Measurements from ENCODE around the gene WDR26.
A peak's percentile ranks its signal among the peaks of the same experiment; 100 is the strongest.

Gene WDR26

DNA sequence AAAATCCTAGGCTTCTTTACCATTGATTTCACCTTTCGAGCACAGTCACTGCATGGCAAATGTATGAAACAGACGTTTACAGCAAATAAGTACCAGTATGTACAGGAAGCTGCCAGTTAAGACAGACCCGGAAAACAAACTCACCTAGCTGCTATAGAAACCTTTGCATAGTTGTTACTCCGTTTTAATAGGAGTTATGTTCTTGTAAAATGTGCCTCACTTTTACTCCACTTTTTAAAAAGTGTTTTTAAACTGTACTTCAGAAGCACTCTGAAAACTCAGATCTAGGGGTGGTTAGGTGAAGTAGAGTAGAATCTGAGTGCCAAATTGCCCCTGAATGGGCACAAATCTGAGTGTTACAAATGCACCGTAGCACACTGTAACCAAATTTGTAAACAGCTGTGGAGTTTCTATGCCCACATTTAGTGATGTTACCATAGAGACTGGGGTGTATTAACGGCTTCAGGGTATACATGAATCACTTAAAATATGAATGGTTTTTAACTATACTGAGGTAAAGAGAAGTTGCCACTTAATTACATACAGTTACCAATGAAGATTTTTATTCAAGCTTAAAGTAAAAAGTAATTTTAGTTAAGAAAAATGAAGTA lies 47.2 kb downstream of the WDR26 start:
- Mint-ChIP-seq H3K36me3 (peaks cover 26% of the 10 kb centered on the region), H3K4me3 (peak overlapping the region; percentile 33), H3K27ac (peak overlapping the region; percentile 65), H3K27me3 (no peaks in the 10 kb centered on the region), H3K4me1 (peaks cover 47% of the 10 kb centered on the region), H3K9me3 (no peaks in the 10 kb centered on the region)

GRCh38 chr1:224383218-224383617 lies 51.4 kb downstream of the WDR26 start:
- Mint-ChIP-seq H3K36me3 (peaks cover 18% of the 10 kb centered on the region), H3K4me3 (no peak overlapping the region), H3K4me1 (peaks cover 79% of the 10 kb centered on the region), H3K9me3 (no peaks in the 10 kb centered on the region), H3K27me3 (no peaks in the 10 kb centered on the region), H3K27ac (peak overlapping the region; percentile 35)

DNA sequence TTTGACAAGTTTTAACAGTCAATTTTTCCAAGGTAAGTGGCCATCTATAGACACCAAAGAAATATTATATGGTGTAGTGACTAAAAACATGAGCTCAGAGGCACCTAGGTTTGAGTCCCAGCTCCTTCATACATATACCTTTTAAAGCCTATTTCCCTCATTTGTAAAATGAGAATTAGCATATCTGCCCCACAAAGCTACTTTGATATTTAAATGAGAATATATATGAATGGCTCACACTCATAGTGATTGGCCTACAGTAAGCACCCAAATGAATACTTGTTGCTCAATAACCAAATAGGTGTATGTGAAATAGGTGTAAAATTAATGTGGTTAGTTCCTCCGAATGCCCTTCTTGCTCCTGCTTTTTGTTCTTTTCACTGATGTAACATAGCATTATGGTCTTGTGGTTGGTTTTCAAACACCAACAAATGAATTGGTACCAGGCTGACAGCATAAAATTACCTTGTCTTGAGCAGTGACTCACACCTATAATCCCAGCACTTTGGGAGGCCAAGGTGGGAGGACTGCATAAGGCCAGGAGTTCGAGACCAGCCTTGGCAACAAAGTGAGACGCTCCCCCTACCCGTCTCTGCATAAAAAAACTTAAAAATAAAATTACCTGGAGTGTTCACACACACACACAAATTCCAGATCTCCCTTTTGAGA lies 52.6 kb downstream of the WDR26 start:
- Mint-ChIP-seq H3K27ac (peak overlapping the region; percentile 87), H3K27me3 (no peaks in the 10 kb centered on the region), H3K9me3 (no peaks in the 10 kb centered on the region), H3K4me1 (peaks cover 79% of the 10 kb centered on the region), H3K36me3 (peaks cover 22% of the 10 kb centered on the region), H3K4me3 (peak overlapping the region; percentile 70)

DNA sequence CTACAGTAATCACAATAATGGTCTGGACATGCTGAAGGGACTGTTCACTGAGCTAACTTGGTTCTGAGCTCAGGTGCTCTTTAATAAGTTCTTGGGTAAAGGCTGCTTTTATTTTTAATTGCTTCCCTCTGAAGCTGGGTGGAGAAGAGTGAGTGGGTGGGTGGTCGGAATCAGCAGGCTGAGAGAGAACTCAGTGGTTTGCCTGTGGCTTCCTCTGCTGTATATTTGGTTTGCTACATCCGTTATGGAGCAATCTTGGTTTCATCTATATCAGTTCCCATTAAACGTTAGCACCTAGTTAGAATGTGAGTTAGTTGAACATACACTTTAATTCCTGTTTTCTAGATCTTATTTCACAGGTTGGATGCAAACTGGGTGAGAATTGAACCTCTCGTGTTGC lies 54.6 kb downstream of the WDR26 start:
- Mint-ChIP-seq H3K4me3 (peak overlapping the region; percentile 78), H3K27ac (peak overlapping the region; percentile 73), H3K4me1 (peaks cover 83% of the 10 kb centered on the region), H3K36me3 (peaks cover 24% of the 10 kb centered on the region), H3K9me3 (no peaks in the 10 kb centered on the region), H3K27me3 (no peaks in the 10 kb centered on the region)

- Mint-ChIP-seq H3K4me1 (peaks cover 93% of the 10 kb centered on the region), H3K27me3 (no peaks in the 10 kb centered on the region), H3K27ac (peak overlapping the region; percentile 67), H3K4me3 (peak overlapping the region; percentile 78), H3K36me3 (peaks cover 23% of the 10 kb centered on the region), H3K9me3 (no peaks in the 10 kb centered on the region)
Measured at GRCh38 chr1:224378855-224379631, 55.6 kb downstream of the WDR26 start.

GRCh38 chr1:224377676-224378006 lies 57.0 kb downstream of the WDR26 start:
- Mint-ChIP-seq H3K4me3 (peak overlapping the region; percentile 55), H3K36me3 (peaks cover 27% of the 10 kb centered on the region), H3K27me3 (no peaks in the 10 kb centered on the region), H3K4me1 (peaks cover 95% of the 10 kb centered on the region), H3K9me3 (no peaks in the 10 kb centered on the region), H3K27ac (peak overlapping the region; percentile 90)

- no peak overlapping the region for H3K4me3 Mint-ChIP-seq
- H3K4me1 Mint-ChIP-seq, result peaks cover 86% of the 10 kb centered on the region
- H3K27me3 Mint-ChIP-seq, result no peaks in the 10 kb centered on the region
- no peaks in the 10 kb centered on the region for H3K9me3 Mint-ChIP-seq
- no peak overlapping the region for H3K27ac Mint-ChIP-seq
- H3K36me3 Mint-ChIP-seq, result peaks cover 37% of the 10 kb centered on the region
Measured at GRCh38 chr1:224375059-224375458, 59.5 kb downstream of the WDR26 start.

GRCh38 chr1:224373008-224373590 lies 61.5 kb downstream of the WDR26 start:
- no peak overlapping the region for H3K4me3 Mint-ChIP-seq
- H3K36me3 Mint-ChIP-seq, result peaks cover 36% of the 10 kb centered on the region
- peak overlapping the region; percentile 86 for H3K27ac Mint-ChIP-seq
- peaks cover 84% of the 10 kb centered on the region for H3K4me1 Mint-ChIP-seq
- H3K9me3 Mint-ChIP-seq, result no peaks in the 10 kb centered on the region
- no peaks in the 10 kb centered on the region for H3K27me3 Mint-ChIP-seq

DNA sequence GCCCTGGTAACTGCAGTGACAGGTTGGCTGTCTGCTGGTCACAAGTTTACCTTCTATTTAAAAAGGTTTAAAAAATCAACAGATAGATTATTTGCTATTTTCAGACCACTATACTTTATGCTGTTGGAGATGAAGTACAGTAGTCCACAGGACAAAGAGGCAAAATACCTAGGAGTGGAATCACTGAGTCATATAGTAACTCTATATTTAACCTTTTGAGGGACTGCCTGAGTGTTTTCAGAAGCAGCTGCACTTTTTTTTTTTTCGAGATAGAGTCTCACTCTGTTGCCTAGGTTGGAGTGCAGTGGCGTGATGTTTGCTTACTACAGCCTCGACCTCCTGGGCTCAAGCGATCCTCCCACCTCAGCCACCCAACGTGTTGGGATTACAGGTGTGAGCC lies 66.2 kb downstream of the WDR26 start:
- Mint-ChIP-seq H3K27ac (no peak overlapping the region), H3K4me1 (peaks cover 67% of the 10 kb centered on the region), H3K9me3 (no peaks in the 10 kb centered on the region), H3K27me3 (no peaks in the 10 kb centered on the region), H3K4me3 (no peak overlapping the region), H3K36me3 (peaks cover 28% of the 10 kb centered on the region)

- Mint-ChIP-seq H3K4me1 (peaks cover 61% of the 10 kb centered on the region), H3K27me3 (no peaks in the 10 kb centered on the region), H3K27ac (peak overlapping the region; percentile 14), H3K9me3 (no peaks in the 10 kb centered on the region), H3K36me3 (peaks cover 16% of the 10 kb centered on the region), H3K4me3 (peak overlapping the region; percentile 51)
Measured at GRCh38 chr1:224359207-224359606, 75.4 kb downstream of the WDR26 start.

DNA sequence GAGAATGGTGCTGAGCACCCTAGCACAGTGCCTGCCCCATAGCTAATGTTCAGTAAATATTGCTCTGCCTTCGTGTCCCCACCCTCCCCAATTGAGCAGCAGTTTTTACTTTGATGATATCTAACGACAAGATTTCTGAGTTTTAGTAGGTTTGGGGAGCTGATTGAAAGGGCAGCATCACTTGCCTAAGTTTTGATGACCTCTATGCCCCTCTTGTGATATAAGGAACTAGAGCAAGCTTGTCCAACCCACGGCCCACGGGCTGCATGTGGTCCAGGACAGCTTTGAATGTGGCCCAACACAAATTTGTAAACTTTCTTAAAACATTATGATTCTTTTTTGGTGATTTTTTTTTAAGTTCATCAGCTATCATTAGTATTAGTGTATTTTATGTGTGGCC lies 76.4 kb downstream of the WDR26 start:
- Mint-ChIP-seq H3K27me3 (no peaks in the 10 kb centered on the region), H3K27ac (peak overlapping the region; percentile 60), H3K4me3 (peak overlapping the region; percentile 90), H3K36me3 (peaks cover 10% of the 10 kb centered on the region), H3K9me3 (no peaks in the 10 kb centered on the region), H3K4me1 (peaks cover 52% of the 10 kb centered on the region)

DNA sequence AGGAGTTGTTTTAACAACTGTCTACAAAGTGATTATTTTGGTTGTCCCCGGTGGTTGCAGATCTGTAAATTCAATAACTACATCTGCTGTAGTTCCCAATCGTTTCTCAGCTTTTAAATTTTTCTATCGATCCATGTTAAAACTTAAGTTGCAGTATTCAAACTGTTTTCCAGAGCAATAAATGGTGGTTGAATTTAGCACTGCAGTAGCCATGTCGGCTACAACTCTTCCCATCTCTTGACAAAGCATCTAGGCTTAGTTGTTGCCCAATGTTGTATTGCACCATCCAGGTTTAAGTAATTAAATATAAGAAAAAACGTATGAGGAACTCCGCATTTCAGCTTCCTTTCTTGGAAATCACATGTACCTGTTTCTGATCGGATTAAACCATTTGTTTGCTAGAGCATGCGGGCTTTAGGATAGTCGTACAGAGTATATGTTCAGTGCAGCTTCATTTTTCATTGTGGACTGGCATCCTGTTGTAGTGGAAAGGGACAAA lies 76.9 kb downstream of the WDR26 start:
- peaks cover 46% of the 10 kb centered on the region for H3K4me1 Mint-ChIP-seq
- H3K9me3 Mint-ChIP-seq, result no peaks in the 10 kb centered on the region
- peak overlapping the region; percentile 52 for H3K27ac Mint-ChIP-seq
- H3K27me3 Mint-ChIP-seq, result no peaks in the 10 kb centered on the region
- H3K36me3 Mint-ChIP-seq, result peaks cover 8% of the 10 kb centered on the region
- peak overlapping the region; percentile 90 for H3K4me3 Mint-ChIP-seq

- no peaks in the 10 kb centered on the region for H3K9me3 Mint-ChIP-seq
- H3K27ac Mint-ChIP-seq, result peak within 1 kb of the TSS; percentile 93
- H3K27me3 Mint-ChIP-seq, result no peaks in the 10 kb centered on the region
- H3K4me3 Mint-ChIP-seq, result peak within 1 kb of the TSS; percentile 90
- H3K4me1 Mint-ChIP-seq, result peaks cover 40% of the 10 kb centered on the region
- H3K36me3 Mint-ChIP-seq, result peaks cover 5% of the 10 kb centered on the region
Measured at GRCh38 chr1:224356685-224357625, 77.6 kb downstream of the WDR26 start, which contains the start of gene CNIH4. Gene CNIH4, plus strand, starts transcription at chr1:224356879. Its CDS starts 46 bp downstream, at chr1:224356925.

GRCh38 chr1:224353975-224354925 lies 80.3 kb downstream of the WDR26 start:
- no peak overlapping the region for H3K4me3 Mint-ChIP-seq
- no peak overlapping the region for H3K27ac Mint-ChIP-seq

More at GRCh38 chr1:224353975-224354925, 80.3 kb downstream of the WDR26 start:
- no peaks in the 10 kb centered on the region for H3K9me3 Mint-ChIP-seq
- peaks cover 27% of the 10 kb centered on the region for H3K4me1 Mint-ChIP-seq
- no peaks in the 10 kb centered on the region for H3K27me3 Mint-ChIP-seq
- H3K36me3 Mint-ChIP-seq, result peaks cover 4% of the 10 kb centered on the region
